OCI-LY1 (cell line): ENCODE measurements around the gene PTPRG.

Source experiments
- EZH2 ChIP-seq: fragments of 200-600 bp; sonication (generic), shearing (Covaris generic); IDR thresholded peaks from 2 replicates; pipeline ENCODE4 v1.8.0; 2017; ENCODE audit warnings: borderline replicate concordance, mixed run types, mild to moderate bottlenecking, antibody characterized with exemption, low read length, moderate library complexity, mixed read lengths
- TF ChIP-seq, protein P1 (sequence below): fragments of 200-600 bp; sonication (generic), shearing (Covaris generic); IDR thresholded peaks from 2 replicates; pipeline ENCODE4 v1.5.1; 2017; ENCODE audit warnings: mild to moderate bottlenecking, antibody characterized with exemption, low read length, moderate library complexity, mixed read lengths

DNA sequence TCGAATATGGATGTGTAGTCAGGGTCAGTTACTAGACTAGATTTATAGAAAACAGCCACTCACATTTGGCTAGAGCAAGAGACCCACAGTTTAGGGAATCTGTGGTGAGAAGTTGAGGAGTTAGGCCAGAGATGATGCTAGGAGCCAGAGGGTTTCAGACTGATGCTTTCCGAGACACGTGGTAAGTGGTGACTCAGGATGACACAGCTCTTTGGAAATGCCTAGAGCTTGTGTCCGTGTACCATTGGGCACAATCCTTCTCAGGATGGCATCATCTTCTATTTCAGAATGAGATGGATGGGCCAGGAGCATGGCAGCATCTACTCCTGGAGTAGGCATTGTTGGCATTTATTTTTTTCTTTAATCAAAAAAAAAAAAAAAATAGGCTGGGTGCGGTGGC, 28.5 kb downstream of the PTPRG start:
- TF ChIP-seq, protein P1, sequence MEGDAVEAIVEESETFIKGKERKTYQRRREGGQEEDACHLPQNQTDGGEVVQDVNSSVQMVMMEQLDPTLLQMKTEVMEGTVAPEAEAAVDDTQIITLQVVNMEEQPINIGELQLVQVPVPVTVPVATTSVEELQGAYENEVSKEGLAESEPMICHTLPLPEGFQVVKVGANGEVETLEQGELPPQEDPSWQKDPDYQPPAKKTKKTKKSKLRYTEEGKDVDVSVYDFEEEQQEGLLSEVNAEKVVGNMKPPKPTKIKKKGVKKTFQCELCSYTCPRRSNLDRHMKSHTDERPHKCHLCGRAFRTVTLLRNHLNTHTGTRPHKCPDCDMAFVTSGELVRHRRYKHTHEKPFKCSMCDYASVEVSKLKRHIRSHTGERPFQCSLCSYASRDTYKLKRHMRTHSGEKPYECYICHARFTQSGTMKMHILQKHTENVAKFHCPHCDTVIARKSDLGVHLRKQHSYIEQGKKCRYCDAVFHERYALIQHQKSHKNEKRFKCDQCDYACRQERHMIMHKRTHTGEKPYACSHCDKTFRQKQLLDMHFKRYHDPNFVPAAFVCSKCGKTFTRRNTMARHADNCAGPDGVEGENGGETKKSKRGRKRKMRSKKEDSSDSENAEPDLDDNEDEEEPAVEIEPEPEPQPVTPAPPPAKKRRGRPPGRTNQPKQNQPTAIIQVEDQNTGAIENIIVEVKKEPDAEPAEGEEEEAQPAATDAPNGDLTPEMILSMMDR, result no peak
- TF ChIP-seq EZH2, result no peak
